Activated naive CD4-positive, alpha-beta T cell treated with anti-CD3 and anti-CD28 coated beads, Interleukin-2, amount 50 U/mL, for 72 hours (primary cell): ENCODE data around the gene SUCLG1. TPM values are rescaled to one million over a fixed set of nuclear protein-coding genes. Genes with fewer than 3 reads are reported as not detected.

Experiments used
- ATAC-seq, 2 donors: fragments of 150-1000 bp; cut with Tn5 transposase; 2 replicates each; pipeline ENCODE4 v1.10.0; 2021; ENCODE audit warnings: mild to moderate bottlenecking in 2 of 2, moderate library complexity in 2 of 2
- DNase-seq, 2 donors: peaks; one replicate each; pipeline ENCODE4 v3.0.0; 2021 to 2022; ENCODE audit warnings: low spot score in 2 of 2
- H3K27ac Mint-ChIP-seq, 2 donors: one replicate each; pipeline ENCODE4 v1.8.0; 2022; ENCODE audit warnings: mild to moderate bottlenecking in 2 of 2, mixed read lengths in 2 of 2
- H3K36me3 Mint-ChIP-seq, 2 donors: one replicate each; pipeline ENCODE4 v1.8.0; 2022; ENCODE audit warnings: mixed read lengths in 2 of 2
- H3K9me3 Mint-ChIP-seq, 2 donors: one replicate each; pipeline ENCODE4 v1.8.0; 2022; ENCODE audit warnings: mixed read lengths in 2 of 2
- total RNA-seq, 2 donors: library from RNA; stranded (reverse); gene quantifications; one replicate each; pipeline ENCODE4 v1.2.3, GENCODE V29; 2022

Gene SUCLG1
- total RNA-seq, 2 donors from 2014 or later, result 55.6 to 73.9 TPM

- no peak overlapping the region for H3K27ac Mint-ChIP-seq
- no peak for ATAC-seq
- no peak for DNase-seq
- H3K9me3 Mint-ChIP-seq, result peaks cover 4 to 5% of the 10 kb centered on the region in 2 donors
- H3K36me3 Mint-ChIP-seq, result peaks cover 0 to 5% of the 10 kb centered on the region in 2 donors
Observed at GRCh38 chr2:84393829-84394228, 65.3 kb downstream of the SUCLG1 start.

GRCh38 chr2:84389794-84390193, 69.3 kb downstream of the SUCLG1 start:
- H3K9me3 Mint-ChIP-seq, result peaks cover 4 to 5% of the 10 kb centered on the region in 2 donors
- H3K27ac Mint-ChIP-seq, result no peak overlapping the region
- ATAC-seq, result no peak
- peaks cover 0 to 5% of the 10 kb centered on the region in 2 donors for H3K36me3 Mint-ChIP-seq
- DNase-seq, result no peak

- H3K36me3 Mint-ChIP-seq, result peaks cover 0 to 5% of the 10 kb centered on the region in 2 donors
- H3K27ac Mint-ChIP-seq, result no peak overlapping the region
- ATAC-seq (no peak), DNase-seq (no peak)
- peaks cover 4 to 5% of the 10 kb centered on the region in 2 donors for H3K9me3 Mint-ChIP-seq
Observed at GRCh38 chr2:84388921-84389490, 70.1 kb downstream of the SUCLG1 start.

GRCh38 chr2:84388133-84388532, 70.9 kb downstream of the SUCLG1 start:
- no peak for ATAC-seq
- no peak overlapping the region for H3K27ac Mint-ChIP-seq
- no peak for DNase-seq
- peaks cover 0 to 5% of the 10 kb centered on the region in 2 donors for H3K36me3 Mint-ChIP-seq
- H3K9me3 Mint-ChIP-seq, result peaks cover 4 to 5% of the 10 kb centered on the region in 2 donors

- no peaks in the 10 kb centered on the region for H3K9me3 Mint-ChIP-seq
Observed at GRCh38 chr2:84386336-84387040, 72.6 kb downstream of the SUCLG1 start.

GRCh38 chr2:84383271-84383670, 75.8 kb downstream of the SUCLG1 start:
- Mint-ChIP-seq H3K36me3 (no peaks in the 10 kb centered on the region), H3K9me3 (no peaks in the 10 kb centered on the region), H3K27ac (no peak overlapping the region)
- no peak for DNase-seq
- no peak for ATAC-seq

More at GRCh38 chr2:84386336-84387040, 72.6 kb downstream of the SUCLG1 start:
- Mint-ChIP-seq H3K27ac (no peak overlapping the region), H3K36me3 (no peaks in the 10 kb centered on the region)
- ATAC-seq, result no peak
- no peak for DNase-seq

- no peak for ATAC-seq
- Mint-ChIP-seq H3K9me3 (no peaks in the 10 kb centered on the region), H3K36me3 (no peaks in the 10 kb centered on the region), H3K27ac (no peak overlapping the region)
- DNase-seq, result no peak
Observed at GRCh38 chr2:84380875-84381274, 78.2 kb downstream of the SUCLG1 start.

- no peak for ATAC-seq
- DNase-seq, result no peak
- H3K9me3 Mint-ChIP-seq, result no peaks in the 10 kb centered on the region
- no peak overlapping the region for H3K27ac Mint-ChIP-seq
- H3K36me3 Mint-ChIP-seq, result no peaks in the 10 kb centered on the region
Observed at GRCh38 chr2:84378960-84379359, 80.1 kb downstream of the SUCLG1 start.

- no peaks in the 10 kb centered on the region for H3K9me3 Mint-ChIP-seq
- ATAC-seq (no peak), DNase-seq (no peak)
- no peaks in the 10 kb centered on the region for H3K36me3 Mint-ChIP-seq
- H3K27ac Mint-ChIP-seq, result no peak overlapping the region
Observed at GRCh38 chr2:84375020-84375419, 84.1 kb downstream of the SUCLG1 start.

GRCh38 chr2:84373866-84374265, 85.2 kb downstream of the SUCLG1 start:
- H3K9me3 Mint-ChIP-seq, result no peaks in the 10 kb centered on the region
- H3K36me3 Mint-ChIP-seq, result no peaks in the 10 kb centered on the region
- DNase-seq, result no peak
- ATAC-seq, result no peak
- H3K27ac Mint-ChIP-seq, result no peak overlapping the region

Other genes starting within 250 kb of the SUCLG1 start
- gene DNAH6, start 57.2 kb upstream of the SUCLG1 start, total RNA-seq, result 1 to 10 TPM in 1 of 2 donors, under 1 TPM in 1; 0.20 to 2.6 TPM